ENCODE measurements around the gene BAG2. TPM values are rescaled to one million over a fixed set of nuclear protein-coding genes. Genes with fewer than 3 reads are reported as not detected.

Gene BAG2
- total RNA-seq, 1 experiment from 2014 or later, result 11.9 TPM

DNA sequence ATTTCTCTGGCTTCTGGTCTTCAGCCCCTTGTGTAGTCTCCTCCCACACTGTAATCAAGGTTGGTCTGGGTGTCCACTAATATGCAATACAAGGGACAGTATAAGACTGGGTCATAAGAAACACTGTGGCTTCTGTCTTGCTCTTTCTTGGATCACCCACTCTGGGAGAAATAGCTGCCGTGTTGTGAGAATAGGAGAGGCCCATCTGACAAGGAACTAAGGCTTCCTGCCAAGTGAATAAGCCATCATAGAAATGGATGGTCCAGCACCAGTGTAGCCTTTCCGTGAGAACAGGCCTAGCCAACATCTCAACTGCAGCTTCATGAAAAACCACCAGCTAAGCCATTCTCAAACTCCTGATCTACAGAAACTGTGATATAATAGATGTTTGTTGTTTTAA is 23.3 kb downstream of the BAG2 start:
- no peaks in the 10 kb centered on the region for H3K36me3 ChIP-seq (replicated peaks; ENCODE audit: control insufficient read depth, insufficient read depth, low read length)
- H3K27me3 ChIP-seq (ENCODE audit: control insufficient read depth, insufficient read depth, low read length), result no peaks in the 10 kb centered on the region
- H3K4me3 ChIP-seq (ENCODE audit: insufficient read depth, low read depth, low read length), result no peak overlapping the region
- DNase-seq, result no peak

DNA sequence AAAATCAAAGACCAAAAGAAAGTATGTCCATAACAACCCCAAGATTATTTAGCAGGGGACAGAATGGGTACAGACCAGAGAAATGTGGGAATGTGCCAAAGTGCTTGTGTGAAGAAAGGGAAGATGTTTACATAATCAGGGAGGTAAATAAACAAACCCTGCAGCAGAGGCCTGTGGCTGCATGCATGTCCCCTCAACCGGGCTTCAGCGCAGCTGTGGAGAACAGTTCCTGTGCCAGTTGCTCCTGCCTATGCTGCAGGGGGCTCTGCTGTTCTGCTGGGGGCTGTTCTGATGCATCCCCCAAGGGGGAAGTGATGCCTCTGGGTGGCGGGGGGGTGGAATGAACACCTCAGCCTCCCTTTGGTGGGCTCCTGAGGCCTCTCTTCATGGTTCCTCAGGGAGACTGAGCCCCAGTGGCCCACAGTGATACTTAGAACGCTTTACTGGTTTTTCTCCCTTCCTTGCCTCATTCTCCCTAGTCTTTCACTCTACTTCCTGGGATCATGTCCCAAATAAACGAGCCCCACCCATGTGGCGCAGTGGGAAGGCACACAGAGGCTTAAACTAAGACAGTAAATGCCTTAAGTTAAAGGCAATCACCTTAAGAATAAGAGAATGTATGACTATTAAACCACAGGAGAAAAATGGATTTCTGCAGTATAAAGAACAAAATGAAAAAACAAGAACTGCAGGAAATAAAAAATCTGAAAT is 27.0 kb downstream of the BAG2 start:
- no peak overlapping the region for H3K4me3 ChIP-seq (ENCODE audit: insufficient read depth, low read depth, low read length)
- H3K27me3 ChIP-seq (ENCODE audit: control insufficient read depth, insufficient read depth, low read length), result no peaks in the 10 kb centered on the region
- DNase-seq, result peak; percentile 21
- H3K36me3 ChIP-seq (replicated peaks; ENCODE audit: control insufficient read depth, insufficient read depth, low read length), result no peaks in the 10 kb centered on the region

DNA sequence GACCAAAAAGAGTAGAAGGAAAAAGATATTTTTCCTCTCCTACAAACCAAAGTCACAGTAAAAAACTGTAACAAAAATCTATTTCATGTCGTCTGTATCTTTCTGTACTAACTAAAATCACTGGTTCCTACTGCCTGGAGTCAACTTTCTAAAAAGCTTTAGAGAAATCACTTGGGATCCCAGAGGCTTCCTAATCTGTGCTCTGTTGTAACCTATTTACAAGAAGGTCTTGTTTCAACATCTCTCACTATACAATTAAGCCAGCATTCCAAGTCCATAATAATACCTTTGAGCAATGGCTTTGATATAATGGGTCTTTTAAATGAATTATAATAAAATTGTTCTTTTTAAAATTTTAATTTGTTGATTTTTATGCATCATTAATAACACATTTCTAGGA is 29.6 kb downstream of the BAG2 start:
- Histone ChIP-seq H3K4me3 (ENCODE audit: insufficient read depth, low read depth, low read length) (no peak overlapping the region), H3K36me3 (replicated peaks; ENCODE audit: control insufficient read depth, insufficient read depth, low read length) (no peaks in the 10 kb centered on the region; the same call in 1 of the 2 replicates)

DNA sequence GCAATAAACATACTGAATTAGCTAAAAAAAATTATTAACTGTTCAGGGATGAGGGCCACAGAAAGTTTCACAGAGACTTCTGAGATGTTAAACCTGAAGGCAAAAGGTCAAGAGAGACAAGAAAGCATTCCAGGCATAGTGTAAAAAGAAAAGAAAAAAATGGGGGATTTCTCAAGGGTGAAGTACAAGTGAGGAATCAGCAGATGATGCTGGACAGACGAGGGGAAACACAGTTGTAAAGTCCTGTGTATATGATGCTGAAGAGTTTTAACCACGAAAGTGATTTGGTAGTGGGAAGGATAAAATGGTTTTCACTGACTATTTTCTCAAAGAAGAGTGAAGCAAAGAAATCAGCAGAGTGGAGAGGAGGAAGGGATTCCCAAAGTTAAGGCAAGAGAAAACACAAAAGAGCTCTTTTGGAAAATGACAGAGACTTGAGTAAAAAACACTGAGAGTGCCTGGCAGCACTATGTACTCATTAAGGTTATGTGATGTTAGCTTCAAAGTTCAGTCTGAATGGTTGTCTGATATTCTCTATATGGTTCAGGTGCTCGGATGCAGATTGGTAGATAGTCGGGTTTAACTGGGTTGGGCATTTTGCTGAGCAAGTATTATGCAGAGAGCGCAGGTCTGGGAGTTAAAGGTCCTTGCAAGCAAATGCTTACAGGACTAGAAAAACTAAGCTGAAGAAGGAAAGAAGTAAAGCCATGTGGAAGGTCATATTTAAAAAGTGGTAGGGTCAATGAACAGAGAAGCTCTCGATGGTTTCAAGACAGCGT is 33.6 kb downstream of the BAG2 start:
- DNase-seq, result no peak
- H3K4me3 ChIP-seq (ENCODE audit: insufficient read depth, low read depth, low read length), result no peak overlapping the region
- no peaks in the 10 kb centered on the region for H3K27me3 ChIP-seq (ENCODE audit: control insufficient read depth, insufficient read depth, low read length)
- H3K36me3 ChIP-seq (replicated peaks; ENCODE audit: control insufficient read depth, insufficient read depth, low read length), result no peaks in the 10 kb centered on the region; the same call in 1 of the 2 replicates

More for the DNA sequence above, 29.6 kb downstream of the BAG2 start:
- no peak for DNase-seq
- H3K27me3 ChIP-seq (ENCODE audit: control insufficient read depth, insufficient read depth, low read length), result no peaks in the 10 kb centered on the region

DNA sequence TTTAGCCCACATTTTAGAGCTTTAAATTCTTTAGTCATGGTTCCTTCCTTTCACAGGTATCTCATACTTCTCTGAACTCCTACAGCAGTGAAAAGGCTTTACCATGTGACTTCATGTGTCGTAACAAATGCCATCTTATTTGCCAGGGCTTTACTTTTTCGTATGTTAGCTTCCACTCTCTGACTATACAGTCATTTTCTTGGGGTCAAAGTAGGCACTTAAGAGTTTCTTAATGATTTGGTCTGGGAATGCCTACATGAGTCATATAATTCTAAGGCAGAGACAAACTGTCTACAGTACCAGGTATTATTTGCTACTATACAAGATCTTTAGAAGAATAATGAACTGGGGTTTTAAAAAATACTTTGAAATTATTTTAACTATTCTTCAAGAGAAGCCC is 35.0 kb downstream of the BAG2 start:
- Histone ChIP-seq H3K36me3 (replicated peaks; ENCODE audit: control insufficient read depth, insufficient read depth, low read length) (no peaks in the 10 kb centered on the region; the same call in 1 of the 2 replicates), H3K4me3 (ENCODE audit: insufficient read depth, low read depth, low read length) (no peak overlapping the region), H3K27me3 (ENCODE audit: control insufficient read depth, insufficient read depth, low read length) (no peaks in the 10 kb centered on the region)
- no peak for DNase-seq

DNA sequence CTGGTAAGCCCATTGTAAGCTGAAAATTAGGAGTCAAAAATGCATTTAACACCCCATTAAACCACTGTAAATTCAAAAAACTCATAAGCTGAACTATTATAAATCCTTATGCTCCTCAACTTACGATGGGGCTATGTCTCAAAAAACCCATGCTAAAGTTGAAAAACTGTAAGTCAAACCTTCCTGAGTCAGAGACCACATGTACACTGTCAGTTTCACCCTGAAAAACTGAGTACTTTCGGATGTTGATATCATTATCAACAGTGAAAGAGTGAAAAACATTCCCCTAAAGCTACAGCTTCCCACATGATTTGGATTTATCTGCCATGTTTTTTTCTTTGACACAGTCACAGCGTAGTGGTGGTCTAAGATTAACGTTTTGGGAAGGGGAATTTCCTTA is 35.7 kb downstream of the BAG2 start:
- DNase-seq, result no peak
- H3K27me3 ChIP-seq (ENCODE audit: control insufficient read depth, insufficient read depth, low read length), result no peaks in the 10 kb centered on the region
- H3K36me3 ChIP-seq (replicated peaks; ENCODE audit: control insufficient read depth, insufficient read depth, low read length), result no peaks in the 10 kb centered on the region; the same call in 1 of the 2 replicates
- no peak overlapping the region for H3K4me3 ChIP-seq (ENCODE audit: insufficient read depth, low read depth, low read length)

DNA sequence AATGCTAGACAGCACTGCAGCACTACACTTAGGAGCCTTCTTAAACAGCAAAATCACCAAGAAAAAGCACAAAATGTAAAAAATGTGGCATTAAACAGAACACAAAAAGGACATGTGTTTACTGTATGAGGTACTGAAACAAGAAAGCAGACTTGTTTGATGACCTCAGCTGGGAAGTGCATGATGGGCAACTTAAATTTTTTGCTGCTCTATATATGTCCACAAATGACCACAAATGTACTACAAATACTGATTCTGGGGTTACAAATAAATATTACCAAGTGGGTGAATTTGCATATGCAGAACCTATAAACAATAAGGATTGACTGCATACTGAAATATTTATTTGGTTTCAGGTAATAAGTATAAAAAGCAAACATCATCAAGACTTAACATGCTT is 36.9 kb downstream of the BAG2 start:
- no peak for DNase-seq
- no peaks in the 10 kb centered on the region; the same call in 1 of the 2 replicates for H3K36me3 ChIP-seq (replicated peaks; ENCODE audit: control insufficient read depth, insufficient read depth, low read length)
- no peak overlapping the region for H3K4me3 ChIP-seq (ENCODE audit: insufficient read depth, low read depth, low read length)
- H3K27me3 ChIP-seq (ENCODE audit: control insufficient read depth, insufficient read depth, low read length), result no peaks in the 10 kb centered on the region

DNA sequence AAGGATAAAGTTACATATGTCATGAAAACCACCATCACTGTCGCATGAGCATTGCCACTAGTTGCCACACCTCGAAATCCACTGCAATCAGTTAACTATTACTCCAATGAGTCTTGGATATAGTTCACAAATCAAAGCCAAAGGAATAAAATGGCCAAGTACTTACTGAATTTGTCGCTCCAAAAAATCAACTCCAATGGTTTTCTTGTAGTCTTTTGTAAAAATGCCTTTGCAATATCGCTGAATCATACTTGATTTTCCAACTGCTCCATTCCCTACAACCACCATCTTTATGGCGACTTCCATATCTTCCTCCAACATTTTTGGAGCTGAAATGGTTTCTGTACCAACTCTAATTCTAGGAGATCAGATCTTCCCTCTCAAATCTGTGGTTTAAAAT is 37.9 kb downstream of the BAG2 start:
- no peak for DNase-seq
- no peaks in the 10 kb centered on the region; the same call in 1 of the 2 replicates for H3K36me3 ChIP-seq (replicated peaks; ENCODE audit: control insufficient read depth, insufficient read depth, low read length)
- H3K27me3 ChIP-seq (ENCODE audit: control insufficient read depth, insufficient read depth, low read length), result no peaks in the 10 kb centered on the region
- H3K4me3 ChIP-seq (ENCODE audit: insufficient read depth, low read depth, low read length), result no peak overlapping the region

DNA sequence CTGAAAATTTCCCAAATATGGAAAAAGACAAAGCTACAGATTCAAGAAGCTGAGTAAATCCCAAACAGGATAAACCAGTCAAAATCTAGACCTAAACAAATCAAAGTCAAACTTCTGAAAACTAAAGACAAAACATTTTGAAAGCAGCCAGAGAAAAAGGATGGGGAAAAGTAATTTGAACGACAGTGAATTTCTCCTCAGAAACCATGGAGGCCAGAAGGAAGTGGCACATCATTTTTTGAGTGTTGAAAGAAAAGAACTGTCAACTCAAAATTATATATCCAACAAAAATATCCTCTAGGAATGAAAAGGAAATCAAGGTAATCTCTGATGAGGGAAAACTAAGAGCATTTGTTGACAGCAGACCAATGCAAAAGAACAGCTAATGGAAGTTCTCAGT is 43.1 kb downstream of the BAG2 start:
- DNase-seq, result no peak
- Histone ChIP-seq H3K4me3 (ENCODE audit: insufficient read depth, low read depth, low read length) (no peak overlapping the region), H3K27me3 (ENCODE audit: control insufficient read depth, insufficient read depth, low read length) (no peaks in the 10 kb centered on the region)

DNA sequence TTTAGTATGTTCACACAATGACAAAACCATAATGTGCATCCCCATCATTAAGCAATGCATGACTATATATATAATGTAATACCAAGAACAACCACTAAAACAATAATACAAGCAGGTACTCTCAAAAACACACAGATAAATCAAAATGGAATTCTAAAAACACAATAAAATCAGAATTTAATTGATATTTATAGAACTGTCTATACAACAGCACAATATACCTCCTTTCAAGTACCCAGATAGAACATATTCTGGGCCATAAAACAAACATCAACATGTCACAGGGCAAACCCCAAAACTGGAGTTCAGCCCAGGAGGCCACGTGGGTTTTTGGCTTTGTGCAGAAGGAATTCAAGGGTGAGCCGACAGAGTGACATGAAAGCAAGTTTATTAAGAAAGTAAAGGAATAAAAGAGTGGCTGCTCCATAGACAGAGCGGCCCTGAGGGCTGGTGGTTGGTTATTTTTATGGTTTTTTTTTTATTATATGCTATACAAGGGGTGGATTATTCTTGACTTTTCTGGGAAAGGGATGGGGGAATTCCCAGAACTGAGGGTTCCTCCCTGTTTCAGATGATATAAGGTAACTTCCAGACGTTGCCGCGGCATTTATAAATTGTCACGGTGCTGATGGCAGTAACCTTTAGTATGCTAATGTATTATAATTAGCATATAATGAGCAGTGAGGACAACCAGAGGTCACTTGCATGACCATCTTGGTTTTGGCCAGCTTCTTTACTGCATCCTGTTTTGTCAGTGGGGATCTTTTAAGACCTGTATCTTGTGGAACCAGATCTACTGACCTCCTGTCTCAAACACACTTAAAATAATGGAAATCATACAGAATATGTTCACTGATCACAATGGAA is 44.3 kb downstream of the BAG2 start:
- no peak for DNase-seq
- Histone ChIP-seq H3K36me3 (replicated peaks; ENCODE audit: control insufficient read depth, insufficient read depth, low read length) (no peaks in the 10 kb centered on the region), H3K27me3 (ENCODE audit: control insufficient read depth, insufficient read depth, low read length) (no peaks in the 10 kb centered on the region), H3K4me3 (ENCODE audit: insufficient read depth, low read depth, low read length) (no peak overlapping the region)

More for the DNA sequence above, 43.1 kb downstream of the BAG2 start:
- no peaks in the 10 kb centered on the region for H3K36me3 ChIP-seq (replicated peaks; ENCODE audit: control insufficient read depth, insufficient read depth, low read length)

DNA sequence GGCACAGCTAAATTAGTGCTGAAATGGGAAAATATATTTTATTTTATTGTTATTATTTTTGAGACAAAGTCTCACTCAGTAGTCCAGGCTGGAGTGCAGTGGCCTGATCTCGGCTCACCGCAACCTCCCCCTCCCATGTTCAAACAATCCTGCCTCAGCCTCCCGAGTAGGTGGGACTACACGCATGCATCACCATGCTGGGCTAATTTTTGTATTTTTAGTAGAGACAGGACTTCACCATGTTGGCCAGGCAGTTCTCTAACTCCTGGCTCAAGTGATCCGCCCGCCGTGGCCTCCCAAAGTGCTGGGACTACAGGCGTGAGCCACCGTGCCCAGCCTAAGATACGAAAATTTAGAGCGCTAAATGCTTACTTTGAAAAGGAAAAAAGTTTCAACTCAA is 45.1 kb downstream of the BAG2 start:
- H3K36me3 ChIP-seq (replicated peaks; ENCODE audit: control insufficient read depth, insufficient read depth, low read length), result no peaks in the 10 kb centered on the region
- H3K27me3 ChIP-seq (ENCODE audit: control insufficient read depth, insufficient read depth, low read length), result no peaks in the 10 kb centered on the region
- DNase-seq, result no peak

DNA sequence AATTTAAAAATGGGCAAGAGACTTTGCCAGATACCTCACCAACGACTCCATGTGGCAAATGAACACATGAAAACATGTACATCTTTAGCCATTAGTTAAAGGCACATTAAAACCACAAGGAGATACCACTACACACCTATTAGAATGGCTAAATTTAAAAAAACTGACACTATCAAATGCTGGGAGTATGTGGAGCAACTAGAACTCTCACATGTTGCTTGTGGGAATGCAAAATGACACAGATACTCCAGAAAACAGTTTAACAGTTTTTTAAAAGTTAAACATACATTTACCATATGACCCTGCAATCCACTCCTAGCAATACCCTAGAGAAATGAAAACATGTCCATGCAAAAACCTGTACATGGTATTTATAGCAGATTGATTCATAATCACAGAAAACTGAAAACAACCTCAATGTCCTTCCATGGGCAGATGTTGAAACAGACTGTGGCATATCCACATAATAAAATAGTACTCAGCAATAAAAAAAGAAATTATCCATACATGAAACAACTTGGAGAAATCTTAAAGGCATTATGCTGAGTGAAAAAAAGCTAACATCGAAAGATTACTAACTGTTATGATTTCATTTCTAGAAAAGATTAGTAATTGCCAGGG is 48.1 kb downstream of the BAG2 start:
- H3K36me3 ChIP-seq (replicated peaks; ENCODE audit: control insufficient read depth, insufficient read depth, low read length), result no peaks in the 10 kb centered on the region
- DNase-seq, result no peak
- H3K27me3 ChIP-seq (ENCODE audit: control insufficient read depth, insufficient read depth, low read length), result no peaks in the 10 kb centered on the region
- no peak overlapping the region for H3K4me3 ChIP-seq (ENCODE audit: insufficient read depth, low read depth, low read length)

More for the DNA sequence above, 45.1 kb downstream of the BAG2 start:
- no peak overlapping the region for H3K4me3 ChIP-seq (ENCODE audit: insufficient read depth, low read depth, low read length)

DNA sequence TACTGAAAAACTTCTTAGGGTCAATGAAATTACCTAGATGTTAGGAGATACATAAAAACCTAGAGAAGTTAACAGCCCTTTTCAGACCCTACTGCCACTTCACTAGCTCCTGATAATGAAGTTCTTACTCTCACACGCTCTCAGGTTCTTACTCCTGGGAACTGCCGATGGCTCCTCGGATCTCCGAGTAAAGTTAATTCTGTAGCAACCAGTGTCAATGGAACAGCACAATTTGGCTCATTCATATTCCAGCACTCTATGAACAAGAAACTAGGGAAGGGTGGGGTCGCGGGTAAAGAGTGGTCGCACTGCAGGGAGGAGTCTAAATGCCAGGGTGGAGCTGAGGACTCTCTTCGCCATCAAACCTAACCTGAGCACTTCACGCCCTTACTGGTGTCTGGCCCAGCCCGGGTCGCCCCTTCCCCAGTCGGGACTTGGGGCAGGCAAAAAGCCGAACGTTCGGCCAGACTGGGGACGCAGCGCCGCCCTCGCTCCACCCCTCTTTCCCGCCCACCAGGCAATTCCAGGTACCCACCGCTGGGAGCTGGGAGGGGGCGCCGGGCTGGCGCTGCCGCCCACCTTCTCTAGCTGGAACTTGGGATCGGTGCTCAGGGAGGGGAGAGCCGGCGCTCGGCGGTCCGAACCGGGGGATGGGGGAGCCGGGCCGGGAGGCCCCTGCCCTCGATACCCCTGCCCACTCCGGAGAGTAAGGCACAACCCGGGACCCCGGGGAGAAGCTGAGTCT is 49.2 kb downstream of the BAG2 start:
- DNase-seq, result peak; percentile 88
- Histone ChIP-seq H3K4me3 (ENCODE audit: insufficient read depth, low read depth, low read length) (peak overlapping the region; percentile 96), H3K36me3 (replicated peaks; ENCODE audit: control insufficient read depth, insufficient read depth, low read length) (no peaks in the 10 kb centered on the region), H3K27me3 (ENCODE audit: control insufficient read depth, insufficient read depth, low read length) (no peaks in the 10 kb centered on the region)
